ENCODE results near the gene WDFY1. TPM values are rescaled to one million over a fixed set of nuclear protein-coding genes. Genes with fewer than 3 reads are reported as not detected.
A peak's percentile ranks its signal among the peaks of the same experiment; 100 is the strongest.

WDFY1 gene, protein sequence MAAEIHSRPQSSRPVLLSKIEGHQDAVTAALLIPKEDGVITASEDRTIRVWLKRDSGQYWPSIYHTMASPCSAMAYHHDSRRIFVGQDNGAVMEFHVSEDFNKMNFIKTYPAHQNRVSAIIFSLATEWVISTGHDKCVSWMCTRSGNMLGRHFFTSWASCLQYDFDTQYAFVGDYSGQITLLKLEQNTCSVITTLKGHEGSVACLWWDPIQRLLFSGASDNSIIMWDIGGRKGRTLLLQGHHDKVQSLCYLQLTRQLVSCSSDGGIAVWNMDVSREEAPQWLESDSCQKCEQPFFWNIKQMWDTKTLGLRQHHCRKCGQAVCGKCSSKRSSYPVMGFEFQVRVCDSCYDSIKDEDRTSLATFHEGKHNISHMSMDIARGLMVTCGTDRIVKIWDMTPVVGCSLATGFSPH
- 71.6 TPM for total RNA-seq (2013)
- 10 to 100 TPM; 31.7 to 59.8 (median 40.7) TPM for polyA plus RNA-seq
- 71.2 and 82.1 TPM in 2 replicates for polyA minus RNA-seq
- 67.6 to 175 (median 98.7) reads per million in 11 experiments for total RNA-seq

DNA sequence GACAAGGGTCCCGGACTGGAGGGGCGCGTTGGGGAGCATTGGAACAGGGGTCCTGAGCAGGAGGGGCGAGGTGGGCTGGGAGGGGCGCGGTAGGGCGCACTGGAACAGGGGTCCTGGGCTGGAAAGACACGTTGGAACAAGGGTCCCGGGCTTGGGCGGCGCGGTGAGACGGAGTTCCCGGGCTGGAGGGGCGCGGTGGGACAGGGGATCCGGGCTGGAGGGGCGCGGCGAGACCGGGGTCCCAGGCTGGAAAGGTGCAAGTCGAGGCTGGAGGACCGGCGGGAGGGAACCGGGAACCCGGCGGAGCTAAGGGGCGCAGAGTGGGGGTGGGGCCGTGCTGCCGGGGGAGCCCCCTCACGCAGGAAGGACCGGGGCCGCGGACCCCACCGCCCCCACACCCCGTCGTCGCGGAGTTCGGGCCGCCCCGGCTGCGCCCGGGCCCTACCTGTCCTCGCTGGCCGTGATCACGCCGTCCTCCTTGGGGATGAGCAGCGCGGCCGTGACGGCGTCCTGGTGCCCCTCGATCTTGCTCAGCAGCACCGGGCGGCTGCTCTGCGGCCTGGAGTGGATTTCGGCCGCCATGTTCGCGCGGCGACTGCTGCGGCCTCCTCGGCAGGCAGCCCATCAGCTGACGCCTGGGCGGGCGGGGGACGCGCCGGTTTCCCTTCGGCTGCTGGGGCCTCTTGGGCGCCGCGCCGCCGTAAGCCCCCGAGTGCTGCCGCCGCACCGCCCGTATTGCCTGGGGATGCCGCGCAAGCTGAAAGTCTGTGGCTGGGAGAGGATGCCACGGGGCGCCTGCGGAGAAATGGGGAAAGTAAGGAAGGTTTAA is at the start of gene WDFY1:
Gene WDFY1, minus strand, starts transcription at position 633 of the 829 bp plus-strand sequence. Its CDS starts 51 bp downstream, at position 582.
- Histone ChIP-seq H2AFZ (ENCODE audit: insufficient read depth, low read depth, low read length, poor library complexity, severe bottlenecking) (peak within 1 kb of the TSS; percentile 91), H3K36me3 (replicated peaks in 1 of 2; ENCODE audit: control insufficient read depth in 1 of 2, insufficient read depth in 2 of 2, low read length in 2 of 2) (no peaks in the 10 kb centered on the region), H3K4me3 (replicated peaks in 1 of 3; ENCODE audit: low read depth in 2 of 3, low read length in 3 of 3) (peak within 1 kb of the TSS; percentile 61 to 95 (median 81)), H3K4me2 (replicated peaks; ENCODE audit: extremely low read depth, low read length, poor library complexity, severe bottlenecking) (peak within 1 kb of the TSS; percentile 92), H3K79me2 (ENCODE audit: insufficient read depth, low read length) (peaks cover 58% of the 10 kb centered on the region), H4K20me1 (ENCODE audit: insufficient read depth, low read length) (peaks cover 37% of the 10 kb centered on the region), H3K4me1 (ENCODE audit: control insufficient read depth in 1 of 2, insufficient read depth in 2 of 2, low read length in 2 of 2) (peaks cover 8 to 24% of the 10 kb centered on the region in 2 donors), H3K9me3 (replicated peaks in 1 of 2; ENCODE audit: control insufficient read depth in 1 of 2, insufficient read depth in 1 of 2, low read length in 2 of 2) (no peaks in the 10 kb centered on the region), H3K9ac (ENCODE audit: insufficient read depth, low read length, poor library complexity, severe bottlenecking) (peak within 1 kb of the TSS; percentile 99), H3K27me3 (ENCODE audit: control insufficient read depth in 2 of 2, insufficient read depth in 2 of 2, low read length in 2 of 2) (no peaks in the 10 kb centered on the region), H3K27ac (ENCODE audit: low read depth in 1 of 2, low read length in 2 of 2) (peak within 1 kb of the TSS; percentile 63 to 96)
- H3K36me3 Mint-ChIP-seq: peaks cover under 1 to 8% of the 10 kb centered on the region in 2 donors
- intact Hi-C loops (cut with micrococcal nuclease): loop anchor here in 1 of 2 donors (5.0 kb wide), 1 partner anchor 48 kb away; no protein-coding TSS in a partner anchor
- H3K27me3 Mint-ChIP-seq (ENCODE audit: low read depth in 3 of 3): peaks cover 0 to 5% (median 0%) of the 10 kb centered on the region in 3 donors
- peaks cover 0 to 2% (median under 1%) of the 10 kb centered on the region in 7 donors for H3K9me3 Mint-ChIP-seq
- peak; percentile 77 to 80 (median 80) for DNase-seq
- H3K4me1 Mint-ChIP-seq: peaks cover 36% of the 10 kb centered on the region
- peak within 1 kb of the TSS; percentile 97 to 98 for H3K4me3 Mint-ChIP-seq
- WGBS (ENCODE audit: insufficient coverage): under 1% methylated on average over 82 of the region's 87 CpGs
- peak within 1 kb of the TSS; percentile 87 to 96 (median 93) for H3K27ac Mint-ChIP-seq
- TF ChIP-seq, protein P1, sequence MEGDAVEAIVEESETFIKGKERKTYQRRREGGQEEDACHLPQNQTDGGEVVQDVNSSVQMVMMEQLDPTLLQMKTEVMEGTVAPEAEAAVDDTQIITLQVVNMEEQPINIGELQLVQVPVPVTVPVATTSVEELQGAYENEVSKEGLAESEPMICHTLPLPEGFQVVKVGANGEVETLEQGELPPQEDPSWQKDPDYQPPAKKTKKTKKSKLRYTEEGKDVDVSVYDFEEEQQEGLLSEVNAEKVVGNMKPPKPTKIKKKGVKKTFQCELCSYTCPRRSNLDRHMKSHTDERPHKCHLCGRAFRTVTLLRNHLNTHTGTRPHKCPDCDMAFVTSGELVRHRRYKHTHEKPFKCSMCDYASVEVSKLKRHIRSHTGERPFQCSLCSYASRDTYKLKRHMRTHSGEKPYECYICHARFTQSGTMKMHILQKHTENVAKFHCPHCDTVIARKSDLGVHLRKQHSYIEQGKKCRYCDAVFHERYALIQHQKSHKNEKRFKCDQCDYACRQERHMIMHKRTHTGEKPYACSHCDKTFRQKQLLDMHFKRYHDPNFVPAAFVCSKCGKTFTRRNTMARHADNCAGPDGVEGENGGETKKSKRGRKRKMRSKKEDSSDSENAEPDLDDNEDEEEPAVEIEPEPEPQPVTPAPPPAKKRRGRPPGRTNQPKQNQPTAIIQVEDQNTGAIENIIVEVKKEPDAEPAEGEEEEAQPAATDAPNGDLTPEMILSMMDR (IDR thresholded peaks at IDR 0.05): no peak

DNA sequence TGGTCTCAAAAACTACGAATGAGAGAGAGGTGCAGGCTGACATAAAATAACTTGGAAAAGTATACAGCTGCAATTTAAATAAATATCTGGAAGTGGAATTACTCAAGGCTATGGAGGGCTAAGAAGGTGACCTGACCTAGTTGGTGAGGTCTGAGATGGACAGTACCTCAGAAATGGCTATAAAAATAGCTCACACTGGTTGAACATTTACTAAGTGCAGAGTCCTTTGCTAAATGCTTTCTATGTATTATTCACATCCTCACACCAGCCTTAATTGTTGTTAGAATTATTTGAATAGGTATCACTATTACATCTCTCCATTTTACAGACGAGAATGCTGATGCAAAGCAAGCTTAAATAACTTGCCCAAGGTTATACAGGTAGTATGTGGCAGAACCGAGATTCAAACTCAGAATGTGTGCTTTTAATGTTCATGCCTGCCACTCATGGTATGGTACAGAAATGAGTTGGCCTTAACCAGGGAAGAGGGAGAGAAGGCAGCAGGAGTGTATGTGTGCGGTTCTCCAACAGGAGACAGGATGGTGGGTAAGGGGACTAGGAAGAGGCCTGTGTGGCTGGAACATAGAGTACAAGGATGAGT is 49.5 kb upstream of the WDFY1 start:
- no peaks in the 10 kb centered on the region for H3K36me3 ChIP-seq (replicated peaks in 1 of 2; ENCODE audit: control insufficient read depth in 1 of 2, insufficient read depth in 2 of 2, low read length in 2 of 2)
- Mint-ChIP-seq H3K9me3 (no peaks in the 10 kb centered on the region), H3K4me1 (peaks cover 1% of the 10 kb centered on the region), H3K27me3 (ENCODE audit: low read depth in 3 of 3) (no peaks in the 10 kb centered on the region), H3K27ac (no peak overlapping the region), H3K4me3 (no peak overlapping the region), H3K36me3 (no peaks in the 10 kb centered on the region)
- intact Hi-C loops (cut with micrococcal nuclease): loop anchor here (5.0 kb wide), 2 partner anchors 288 to 293 kb away; no protein-coding TSS in a partner anchor
- H3K9me3 ChIP-seq (replicated peaks in 1 of 2; ENCODE audit: control insufficient read depth in 1 of 2, insufficient read depth in 1 of 2, low read length in 2 of 2): no peaks in the 10 kb centered on the region
- no peaks in the 10 kb centered on the region for H3K4me1 ChIP-seq (ENCODE audit: control insufficient read depth in 1 of 2, insufficient read depth in 2 of 2, low read length in 2 of 2)
- TF ChIP-seq, protein P1 (IDR thresholded peaks at IDR 0.05): no peak
- WGBS (ENCODE audit: insufficient coverage): 88% methylated on average over 3 of the region's 4 CpGs
- H3K4me3 ChIP-seq (replicated peaks in 1 of 3; ENCODE audit: low read depth in 2 of 3, low read length in 3 of 3): no peak overlapping the region
- no peaks in the 10 kb centered on the region for H3K79me2 ChIP-seq (ENCODE audit: insufficient read depth, low read length)
- H2AFZ ChIP-seq (ENCODE audit: insufficient read depth, low read depth, low read length, poor library complexity, severe bottlenecking): no peak overlapping the region
- DNase-seq: no peak
- H3K27ac ChIP-seq (ENCODE audit: low read depth in 1 of 2, low read length in 2 of 2): no peak overlapping the region
- no peak overlapping the region for H3K9ac ChIP-seq (ENCODE audit: insufficient read depth, low read length, poor library complexity, severe bottlenecking)
- H4K20me1 ChIP-seq (ENCODE audit: insufficient read depth, low read length): no peaks in the 10 kb centered on the region
- H3K27me3 ChIP-seq (ENCODE audit: control insufficient read depth in 2 of 2, insufficient read depth in 2 of 2, low read length in 2 of 2): no peaks in the 10 kb centered on the region
- H3K4me2 ChIP-seq (replicated peaks; ENCODE audit: extremely low read depth, low read length, poor library complexity, severe bottlenecking): no peak overlapping the region
